Activated naive CD4-positive, alpha-beta T cell treated with anti-CD3 and anti-CD28 coated beads for 36 hours (primary cell): ENCODE data around the gene ASB9. TPM values are rescaled to one million over a fixed set of nuclear protein-coding genes. Genes with fewer than 3 reads are reported as not detected.
A peak's percentile ranks its signal among the peaks of the same experiment; 100 is the strongest.
"Not testable (repeated sequence)": the region's sequence is repeated elsewhere in the genome, so short reads cannot be mapped to it uniquely, and the experiment has no call there.

Source experiments
- CTCF ChIA-PET: fragments of 350-600 bp; sonication (Branson Sonifier 250); formaldehyde crosslinking; loops from one replicate; lab custom pipeline; 2021; ENCODE audit warnings: antibody characterized with exemption; lab: Charles Lee
- DNase-seq: peaks from one replicate; pipeline ENCODE4 v3.0.0-alpha.2; 2020
- H3K27ac Mint-ChIP-seq: one replicate; pipeline ENCODE4 v1.8.0; 2021; ENCODE audit warnings: mild to moderate bottlenecking, mixed read lengths
- H3K27me3 Mint-ChIP-seq: one replicate; pipeline ENCODE4 v1.8.0; 2021; ENCODE audit warnings: low read depth, mixed read lengths
- H3K36me3 Mint-ChIP-seq: one replicate; pipeline ENCODE4 v1.8.0; 2021; ENCODE audit warnings: low read depth, mixed read lengths
- H3K4me1 Mint-ChIP-seq: one replicate; pipeline ENCODE4 v1.8.0; 2021; ENCODE audit warnings: low read depth, mixed read lengths
- H3K4me3 Mint-ChIP-seq: one replicate; pipeline ENCODE4 v1.8.0; 2021; ENCODE audit warnings: mild to moderate bottlenecking, moderate library complexity, mixed read lengths
- H3K9me3 Mint-ChIP-seq: one replicate; pipeline ENCODE4 v1.8.0; 2021; ENCODE audit warnings: mixed read lengths
- intact Hi-C: fragments of 100-400 bp; cut with micrococcal nuclease; formaldehyde crosslinking; loops from one replicate; pipeline ENCODE4 v1.15.1; 2023
- total RNA-seq, 2 experiments: library from RNA; stranded (reverse); gene quantifications; one replicate each; pipeline ENCODE4 v1.2.3, GENCODE V29; 2021

Gene ASB9, protein sequence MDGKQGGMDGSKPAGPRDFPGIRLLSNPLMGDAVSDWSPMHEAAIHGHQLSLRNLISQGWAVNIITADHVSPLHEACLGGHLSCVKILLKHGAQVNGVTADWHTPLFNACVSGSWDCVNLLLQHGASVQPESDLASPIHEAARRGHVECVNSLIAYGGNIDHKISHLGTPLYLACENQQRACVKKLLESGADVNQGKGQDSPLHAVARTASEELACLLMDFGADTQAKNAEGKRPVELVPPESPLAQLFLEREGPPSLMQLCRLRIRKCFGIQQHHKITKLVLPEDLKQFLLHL
- total RNA-seq = under 1 TPM; 0.35 to 0.48 TPM

DNA sequence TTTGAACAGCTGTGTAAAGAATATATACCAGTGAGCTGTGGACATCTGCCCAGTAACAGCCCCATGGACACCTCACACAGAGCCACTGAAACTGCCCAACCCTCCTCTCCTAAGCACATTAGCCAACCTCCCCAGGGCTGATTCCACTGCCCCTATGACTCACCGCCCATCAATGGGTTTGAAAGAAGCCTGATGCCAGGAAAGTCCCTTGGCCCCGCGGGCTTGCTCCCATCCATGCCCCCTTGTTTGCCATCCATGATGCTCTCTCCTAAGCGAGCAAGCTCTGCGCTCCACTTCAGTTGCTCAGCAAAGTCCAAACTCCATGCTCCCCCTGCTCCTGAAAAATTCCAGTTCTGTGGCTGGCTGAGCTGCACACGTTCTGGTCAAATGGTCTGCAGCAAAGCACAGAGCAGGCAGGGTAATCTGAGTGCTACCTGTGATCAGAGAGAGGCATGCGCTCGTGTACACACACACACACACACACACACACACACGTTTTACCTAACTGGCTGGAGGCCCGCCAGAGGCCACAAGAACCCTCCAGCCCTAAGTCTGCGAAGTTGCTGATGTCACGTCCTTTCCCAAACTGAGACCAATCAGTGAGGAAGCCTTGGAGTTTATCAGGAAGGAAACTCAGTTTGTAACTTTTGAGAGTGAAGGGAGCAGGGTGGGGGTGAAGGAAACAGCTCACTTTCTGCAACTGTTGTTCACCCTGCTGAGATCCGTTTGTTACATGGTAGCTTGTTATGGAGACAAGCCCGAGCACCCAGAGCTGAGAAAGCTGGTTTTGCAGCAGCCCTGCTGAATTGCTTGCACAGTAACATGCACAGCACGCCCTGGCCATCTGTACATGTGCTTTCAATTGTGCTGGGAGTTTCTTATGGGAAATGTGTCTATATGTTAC, at the start of gene ASB9:
TSS of gene ASB9 (minus strand) at position 466 of the 904 bp plus-strand sequence. CDS start at position 257, 209 bp downstream.
- Mint-ChIP-seq H3K36me3 (no peaks in the 10 kb centered on the region), H3K27me3 (no peaks in the 10 kb centered on the region), H3K27ac (no peak within 1 kb of the TSS), H3K4me3 (peak within 1 kb of the TSS; percentile 38), H3K4me1 (peaks cover 11% of the 10 kb centered on the region), H3K9me3 (no peaks in the 10 kb centered on the region)
- intact Hi-C loops = no loop called here
- CTCF ChIA-PET = no interaction called here
- peak; percentile 35 for DNase-seq

- Mint-ChIP-seq H3K36me3 (peaks cover 14% of the 10 kb centered on the region), H3K27ac (no peak overlapping the region), H3K4me3 (no peak overlapping the region), H3K4me1 (no peaks in the 10 kb centered on the region), H3K27me3 (no peaks in the 10 kb centered on the region), H3K9me3 (no peaks in the 10 kb centered on the region)
- no peak for DNase-seq
- CTCF ChIA-PET = no interaction called here
- intact Hi-C loops = no loop called here
Observed at GRCh38 chrX:15319075-15319474, 49.2 kb upstream of the ASB9 start.

- H3K36me3 Mint-ChIP-seq = peaks cover 6% of the 10 kb centered on the region
- H3K27ac Mint-ChIP-seq = no peak within 1 kb of the TSS
- CTCF ChIA-PET = interaction anchor here (0.6 kb wide), 1 partner anchor 33 kb away, joined by 3 read pairs; no protein-coding TSS in a partner anchor
- DNase-seq = no peak
- no peaks in the 10 kb centered on the region for H3K4me1 Mint-ChIP-seq
- H3K9me3 Mint-ChIP-seq = no peaks in the 10 kb centered on the region
- intact Hi-C loops = no loop called here
- H3K4me3 Mint-ChIP-seq = no peak within 1 kb of the TSS
- no peaks in the 10 kb centered on the region for H3K27me3 Mint-ChIP-seq
Observed at GRCh38 chrX:15315509-15315908, 45.6 kb upstream of the ASB9 start, which contains the start of gene ASB11. Gene ASB11, minus strand, starts transcription at chrX:15315640. Its CDS starts 35 bp downstream, at chrX:15315605.

DNA sequence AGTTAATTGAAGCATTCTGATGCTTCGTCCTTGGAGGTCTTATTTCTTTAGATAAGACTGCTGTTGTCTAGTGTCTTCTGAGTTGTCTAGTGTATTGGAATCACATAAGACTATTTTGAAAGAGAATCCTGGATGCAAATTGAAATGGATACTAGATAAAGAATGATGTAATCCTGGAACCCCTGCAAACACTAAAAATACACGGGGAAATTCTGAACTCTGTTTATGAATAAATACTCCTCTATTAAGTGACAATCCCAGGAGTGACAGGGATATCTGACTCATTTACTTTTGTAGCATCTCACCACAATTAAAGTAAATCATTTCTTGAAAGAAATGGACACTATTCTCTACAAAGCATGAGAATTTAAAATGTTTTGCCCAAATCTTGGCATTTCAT, 44.6 kb upstream of the ASB9 start:
- H3K36me3 Mint-ChIP-seq = peaks cover 3% of the 10 kb centered on the region
- DNase-seq = no peak
- no peaks in the 10 kb centered on the region for H3K9me3 Mint-ChIP-seq
- H3K27ac Mint-ChIP-seq = no peak overlapping the region
- H3K27me3 Mint-ChIP-seq = no peaks in the 10 kb centered on the region
- CTCF ChIA-PET = no interaction called here
- no peak overlapping the region for H3K4me3 Mint-ChIP-seq
- no peaks in the 10 kb centered on the region for H3K4me1 Mint-ChIP-seq
- intact Hi-C loops = no loop called here

DNA sequence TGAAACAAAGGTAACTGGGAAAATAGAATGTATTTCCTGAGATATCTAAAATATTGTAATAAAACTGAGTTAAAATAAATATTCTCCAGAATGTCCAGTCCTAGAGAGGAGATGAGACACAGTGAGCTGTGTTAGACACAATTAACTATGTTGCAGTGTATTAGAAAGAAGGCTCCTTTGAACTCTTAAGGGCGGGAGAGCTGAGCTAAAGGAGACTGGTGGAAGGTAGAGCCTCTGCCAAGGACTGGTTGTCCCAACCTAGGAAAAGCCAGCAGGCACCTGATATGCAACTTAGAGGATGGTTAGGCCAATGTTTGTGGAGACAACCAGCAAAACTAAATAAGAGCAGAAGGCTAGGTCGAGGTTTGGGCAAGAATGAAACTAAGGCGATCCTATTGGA, 41.2 kb upstream of the ASB9 start:
- Mint-ChIP-seq H3K4me1 (no peaks in the 10 kb centered on the region), H3K36me3 (no peaks in the 10 kb centered on the region), H3K9me3 (no peaks in the 10 kb centered on the region), H3K27ac (no peak overlapping the region), H3K27me3 (no peaks in the 10 kb centered on the region), H3K4me3 (no peak overlapping the region)
- DNase-seq = no peak
- CTCF ChIA-PET = interaction anchor here (0.6 to 1.2 kb wide), 2 partner anchors 11 to 208 kb away, joined by 3 read pairs; no protein-coding TSS in a partner anchor
- intact Hi-C loops = no loop called here

DNA sequence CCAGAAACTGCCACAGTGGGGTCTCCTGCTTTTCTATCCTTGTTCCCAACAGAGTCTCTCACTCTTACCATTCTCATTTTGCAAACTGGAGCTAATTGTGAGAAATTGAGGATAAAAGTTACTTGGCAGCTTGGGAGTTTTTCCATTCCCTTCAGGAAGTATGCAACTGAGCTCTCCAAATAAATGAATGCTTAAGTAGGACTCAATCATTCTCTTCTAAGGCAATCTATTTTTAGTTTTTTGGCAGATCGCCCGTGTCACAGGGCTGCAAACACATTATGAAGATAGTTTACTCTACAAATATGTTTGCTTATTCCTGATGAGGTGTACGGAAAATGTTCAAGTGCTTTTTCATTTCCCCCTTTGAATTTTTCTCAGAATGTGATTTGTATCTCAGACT, 40.2 kb upstream of the ASB9 start:
- Mint-ChIP-seq H3K9me3 (no peaks in the 10 kb centered on the region), H3K36me3 (no peaks in the 10 kb centered on the region), H3K4me3 (no peak overlapping the region), H3K27ac (no peak overlapping the region), H3K27me3 (no peaks in the 10 kb centered on the region), H3K4me1 (no peaks in the 10 kb centered on the region)
- CTCF ChIA-PET = interaction anchor here (1.2 kb wide), 1 partner anchor 10 kb away, joined by 3 read pairs; no protein-coding TSS in a partner anchor
- no peak for DNase-seq
- intact Hi-C loops = no loop called here

DNA sequence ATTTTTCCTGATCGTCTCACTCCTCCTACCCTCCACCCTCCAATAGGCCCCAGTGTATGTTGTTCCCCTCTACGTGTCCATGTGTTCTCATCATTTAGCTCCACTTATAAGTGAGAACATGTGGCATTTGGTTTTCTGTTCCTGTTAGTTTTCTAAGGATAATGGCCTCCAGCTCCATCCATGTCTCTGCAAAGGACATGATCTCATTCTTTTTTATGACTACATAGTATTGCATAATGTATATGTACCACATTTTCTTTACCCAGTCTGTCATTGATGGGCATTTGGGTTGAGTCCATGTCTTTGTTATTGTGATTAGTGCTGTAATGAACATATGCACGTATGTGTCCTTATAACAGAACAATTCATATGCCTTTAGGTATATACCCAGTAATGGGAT, 36.0 kb upstream of the ASB9 start:
- CTCF ChIA-PET, intact Hi-C loops, H3K27ac Mint-ChIP-seq, H3K27me3 Mint-ChIP-seq, H3K9me3 Mint-ChIP-seq, DNase-seq, H3K36me3 Mint-ChIP-seq, H3K4me3 Mint-ChIP-seq, H3K4me1 Mint-ChIP-seq: not testable (repeated sequence)

GRCh38 chrX:15301924-15302323, 32.0 kb upstream of the ASB9 start:
- Mint-ChIP-seq H3K4me1 (no peaks in the 10 kb centered on the region), H3K9me3 (no peaks in the 10 kb centered on the region), H3K36me3 (no peaks in the 10 kb centered on the region), H3K27ac (no peak overlapping the region), H3K27me3 (no peaks in the 10 kb centered on the region), H3K4me3 (no peak overlapping the region)
- intact Hi-C loops = loop anchor here (1.0 kb wide), 1 partner anchor 33 kb away; the partner anchor contains the start of gene PIGA
- peak; percentile 23 for DNase-seq
- CTCF ChIA-PET = no interaction called here

GRCh38 chrX:15299941-15300851, 30.3 kb upstream of the ASB9 start:
- CTCF ChIA-PET = interaction anchor here (0.7 to 2.9 kb wide), 7 partner anchors 10 to 395 kb away, joined by 3 to 7 read pairs (median 3); no protein-coding TSS in a partner anchor
- H3K4me1 Mint-ChIP-seq = no peaks in the 10 kb centered on the region
- intact Hi-C loops = loop anchor here (1.0 kb wide), 1 partner anchor 168 kb away; no protein-coding TSS in a partner anchor

GRCh38 chrX:15298780-15299179, 28.9 kb upstream of the ASB9 start:
- H3K27me3 Mint-ChIP-seq = no peaks in the 10 kb centered on the region
- DNase-seq = no peak
- H3K4me3 Mint-ChIP-seq = no peak overlapping the region
- H3K36me3 Mint-ChIP-seq = no peaks in the 10 kb centered on the region
- H3K9me3 Mint-ChIP-seq = no peaks in the 10 kb centered on the region
- intact Hi-C loops = no loop called here
- H3K27ac Mint-ChIP-seq = no peak overlapping the region
- CTCF ChIA-PET = interaction anchor here (2.9 kb wide), 1 partner anchor 169 kb away, joined by 7 read pairs; no protein-coding TSS in a partner anchor
- H3K4me1 Mint-ChIP-seq = no peaks in the 10 kb centered on the region

More at GRCh38 chrX:15299941-15300851, 30.3 kb upstream of the ASB9 start:
- H3K27me3 Mint-ChIP-seq = no peaks in the 10 kb centered on the region
- no peak overlapping the region for H3K4me3 Mint-ChIP-seq
- DNase-seq = no peak
- no peaks in the 10 kb centered on the region for H3K36me3 Mint-ChIP-seq
- no peak overlapping the region for H3K27ac Mint-ChIP-seq
- H3K9me3 Mint-ChIP-seq = no peaks in the 10 kb centered on the region

GRCh38 chrX:15298201-15298600, 28.3 kb upstream of the ASB9 start:
- no peak for DNase-seq
- H3K27me3 Mint-ChIP-seq = no peaks in the 10 kb centered on the region
- no peak overlapping the region for H3K4me3 Mint-ChIP-seq
- no peaks in the 10 kb centered on the region for H3K4me1 Mint-ChIP-seq
- no peaks in the 10 kb centered on the region for H3K36me3 Mint-ChIP-seq
- CTCF ChIA-PET = no interaction called here
- no peaks in the 10 kb centered on the region for H3K9me3 Mint-ChIP-seq
- H3K27ac Mint-ChIP-seq = no peak overlapping the region
- intact Hi-C loops = no loop called here
